GM12865 (cell line): ENCODE data around the gene RBPMS2.

Experiments
- DNase-seq: peaks from one replicate; pipeline ENCODE4 v3.0.0; 2010; ENCODE audit warnings: low read depth
- H3K4me3 ChIP-seq: 2 replicates; pipeline ENCODE4 v1.5.1; 2011; ENCODE audit warnings: mild to moderate bottlenecking, low read depth, low read length, control low read depth
- CTCF ChIP-seq: IDR thresholded peaks from 2 replicates; pipeline ENCODE4 v1.5.1; 2011; ENCODE audit warnings: low read length, control low read depth, low read depth, inconsistent platforms; ENCODE audit not compliant: insufficient read depth; ENCODE audit errors: missing control alignments

Gene RBPMS2

DNA sequence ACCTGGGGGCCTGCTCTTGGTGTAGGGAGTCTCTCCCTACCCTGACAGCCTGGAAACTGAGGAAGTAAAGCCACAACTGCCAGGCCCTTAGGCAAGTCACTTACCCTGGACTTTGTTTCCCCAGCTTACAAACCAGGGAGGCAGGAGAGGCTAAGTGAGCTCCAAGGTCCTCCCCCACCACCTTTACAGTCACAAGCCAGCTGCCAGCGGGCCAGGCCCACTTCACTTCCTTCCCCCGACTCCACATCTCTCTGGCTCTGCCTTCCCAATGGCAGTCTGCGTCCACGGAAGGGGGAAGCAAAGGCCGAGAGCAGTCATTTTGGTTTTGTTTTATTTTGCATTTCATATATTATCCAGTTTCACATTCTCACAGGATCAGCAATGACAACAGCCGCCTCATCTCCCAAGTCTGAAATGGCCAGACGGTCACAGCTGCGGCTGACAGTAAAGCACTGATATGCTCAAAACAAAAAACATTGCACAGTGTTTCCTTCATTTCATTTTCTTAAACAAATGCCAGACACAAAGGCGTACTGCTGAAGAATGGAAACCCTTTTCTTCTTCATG lies 35.7 kb downstream of the RBPMS2 start:
- no peak overlapping the region for H3K4me3 ChIP-seq
- no peak for DNase-seq
- no peak for TF ChIP-seq CTCF

GRCh38 chr15:64739156-64739555 lies 36.2 kb downstream of the RBPMS2 start:
- DNase-seq = no peak
- H3K4me3 ChIP-seq = no peak overlapping the region
- no peak for TF ChIP-seq CTCF

DNA sequence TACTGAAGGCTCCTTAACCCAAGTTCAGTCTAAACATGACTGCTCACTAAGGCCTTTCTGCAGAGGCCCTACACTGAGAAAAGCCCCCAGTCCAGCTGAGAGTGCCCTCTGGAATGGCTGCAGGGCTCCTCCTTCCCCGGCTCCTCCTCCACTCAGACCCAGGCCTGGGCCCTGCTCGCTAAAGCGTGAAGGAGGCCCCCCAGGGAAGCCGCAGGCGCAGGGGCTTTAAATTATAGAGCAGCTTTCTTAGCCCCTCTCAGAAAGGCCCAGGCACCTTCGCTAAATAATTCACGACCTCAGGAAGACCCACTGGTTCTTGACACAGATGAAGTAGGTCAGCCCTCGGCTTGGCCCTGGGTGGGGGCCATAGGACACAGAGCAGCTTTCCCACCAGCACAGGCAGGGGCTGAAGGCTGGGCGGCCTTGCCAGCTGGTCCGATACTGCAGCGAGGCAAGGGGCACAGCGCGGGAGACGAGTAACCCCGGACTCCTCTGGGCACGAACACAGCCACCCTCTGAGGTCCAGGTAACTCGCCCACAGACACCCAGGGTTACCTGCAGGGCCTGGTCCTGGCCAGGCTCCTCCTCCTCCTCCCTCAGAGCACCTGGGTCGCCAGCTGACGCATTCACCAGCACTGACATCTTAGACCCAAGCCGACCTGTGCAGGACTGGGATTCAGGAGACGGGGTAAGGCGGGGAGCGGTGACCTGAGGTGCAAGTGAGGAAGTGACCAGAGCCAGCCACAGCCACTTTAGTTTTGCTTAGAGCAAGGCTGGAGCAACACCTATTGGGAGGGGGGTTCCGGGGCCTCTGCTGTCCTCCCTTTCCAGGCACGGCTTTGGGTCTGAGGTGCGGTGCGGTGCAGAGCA lies 36.9 kb downstream of the RBPMS2 start:
- H3K4me3 ChIP-seq = no peak overlapping the region
- no peak for DNase-seq
- TF ChIP-seq CTCF = no peak

DNA sequence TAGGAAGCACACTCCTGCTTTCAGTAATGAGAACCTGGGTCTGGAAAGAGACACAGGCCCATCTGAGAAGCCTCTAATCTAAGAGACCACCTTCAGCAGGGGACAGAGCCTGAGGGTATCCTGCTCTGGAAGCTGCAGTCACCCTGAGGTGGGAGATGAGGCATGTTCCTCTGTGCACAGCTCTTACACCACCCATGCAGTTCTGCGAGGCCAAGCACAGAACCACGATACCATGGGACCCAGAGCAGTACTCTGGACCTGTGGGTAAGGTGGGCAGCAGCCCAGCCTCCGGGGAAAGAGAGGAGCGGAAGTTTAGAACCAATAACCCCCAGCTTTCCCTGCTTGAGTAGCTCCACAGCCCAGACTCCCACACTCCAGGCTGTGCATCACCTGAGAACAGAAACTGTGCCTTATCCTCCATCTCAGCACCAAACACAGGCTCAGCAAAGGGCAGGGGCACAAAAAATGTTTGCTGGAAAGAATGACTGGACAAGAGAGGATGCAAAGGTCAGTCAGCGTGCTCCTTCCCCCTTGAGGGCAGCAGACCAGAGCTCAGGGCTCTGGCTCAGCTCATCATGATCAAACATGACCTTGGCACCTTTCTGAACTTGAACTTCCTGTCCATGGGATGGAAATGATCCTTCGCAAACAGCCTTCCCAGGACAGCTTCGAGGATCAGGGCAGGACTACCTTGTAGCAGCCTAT lies 43.1 kb downstream of the RBPMS2 start:
- H3K4me3 ChIP-seq = no peak overlapping the region
- no peak for TF ChIP-seq CTCF
- DNase-seq = peak; percentile 10

DNA sequence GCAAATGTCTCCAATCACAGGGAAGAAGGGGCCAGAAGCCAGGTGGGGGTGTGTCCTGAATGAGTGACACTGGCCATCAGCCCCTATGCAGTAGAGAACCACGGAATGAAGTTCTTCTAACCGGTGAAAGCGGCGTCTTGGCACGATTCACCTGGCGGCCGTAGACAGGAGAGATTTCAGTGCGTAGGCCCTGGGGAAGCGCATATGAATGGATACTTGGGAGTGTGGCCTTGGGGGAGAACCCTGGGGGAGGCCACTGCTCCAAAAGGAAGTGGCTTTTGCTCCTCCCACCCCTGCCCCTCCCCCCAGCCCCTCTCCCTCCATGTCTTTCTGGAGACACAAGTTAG lies 43.6 kb downstream of the RBPMS2 start:
- DNase-seq = no peak
- no peak overlapping the region for H3K4me3 ChIP-seq
- no peak for TF ChIP-seq CTCF

DNA sequence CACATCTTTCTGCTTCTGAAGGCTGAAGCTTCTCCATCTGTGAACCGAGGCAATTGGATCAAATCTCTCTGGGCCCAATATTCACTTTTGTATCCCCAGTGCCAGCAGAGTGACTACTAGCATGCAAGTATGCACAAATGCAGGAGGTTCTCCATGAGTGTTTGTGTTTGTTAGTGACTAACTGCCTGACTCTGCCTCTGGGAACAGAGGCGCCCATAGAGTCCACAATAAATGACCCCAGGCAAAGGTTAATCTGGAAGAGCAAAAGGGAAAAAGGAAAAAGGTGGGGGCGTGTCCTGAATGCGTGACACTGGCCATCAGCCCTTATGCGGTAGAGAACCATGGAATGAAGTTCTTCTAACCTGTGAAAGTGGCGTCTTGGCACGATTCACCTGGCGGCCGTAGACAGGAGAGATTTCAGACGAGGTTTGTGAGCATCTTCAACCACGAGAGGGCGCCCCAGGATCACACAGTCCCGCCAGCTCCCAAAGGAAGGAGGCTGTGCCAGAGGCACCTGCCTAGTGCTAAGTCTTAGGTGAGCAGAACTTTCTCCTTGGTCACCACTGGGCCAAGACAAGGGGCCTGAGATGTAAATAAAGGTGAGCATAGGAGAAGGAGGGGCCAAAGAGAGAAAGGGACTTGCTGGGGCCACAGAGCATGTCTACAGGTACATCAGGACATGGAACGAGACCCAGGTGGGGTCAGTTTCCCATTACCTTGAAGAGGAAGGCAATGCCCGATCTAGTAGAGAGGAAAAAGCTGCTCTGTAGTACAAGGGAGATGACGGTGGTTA lies 44.2 kb downstream of the RBPMS2 start:
- DNase-seq = peak; percentile 88
- no peak overlapping the region for H3K4me3 ChIP-seq
- TF ChIP-seq CTCF = peak; percentile 85
